Measurements from ENCODE around the gene RBM10.
"Not testable (repeated sequence)": the region's sequence is repeated elsewhere in the genome, so short reads cannot be mapped to it uniquely, and the experiment has no call there.

RBM10 gene, protein sequence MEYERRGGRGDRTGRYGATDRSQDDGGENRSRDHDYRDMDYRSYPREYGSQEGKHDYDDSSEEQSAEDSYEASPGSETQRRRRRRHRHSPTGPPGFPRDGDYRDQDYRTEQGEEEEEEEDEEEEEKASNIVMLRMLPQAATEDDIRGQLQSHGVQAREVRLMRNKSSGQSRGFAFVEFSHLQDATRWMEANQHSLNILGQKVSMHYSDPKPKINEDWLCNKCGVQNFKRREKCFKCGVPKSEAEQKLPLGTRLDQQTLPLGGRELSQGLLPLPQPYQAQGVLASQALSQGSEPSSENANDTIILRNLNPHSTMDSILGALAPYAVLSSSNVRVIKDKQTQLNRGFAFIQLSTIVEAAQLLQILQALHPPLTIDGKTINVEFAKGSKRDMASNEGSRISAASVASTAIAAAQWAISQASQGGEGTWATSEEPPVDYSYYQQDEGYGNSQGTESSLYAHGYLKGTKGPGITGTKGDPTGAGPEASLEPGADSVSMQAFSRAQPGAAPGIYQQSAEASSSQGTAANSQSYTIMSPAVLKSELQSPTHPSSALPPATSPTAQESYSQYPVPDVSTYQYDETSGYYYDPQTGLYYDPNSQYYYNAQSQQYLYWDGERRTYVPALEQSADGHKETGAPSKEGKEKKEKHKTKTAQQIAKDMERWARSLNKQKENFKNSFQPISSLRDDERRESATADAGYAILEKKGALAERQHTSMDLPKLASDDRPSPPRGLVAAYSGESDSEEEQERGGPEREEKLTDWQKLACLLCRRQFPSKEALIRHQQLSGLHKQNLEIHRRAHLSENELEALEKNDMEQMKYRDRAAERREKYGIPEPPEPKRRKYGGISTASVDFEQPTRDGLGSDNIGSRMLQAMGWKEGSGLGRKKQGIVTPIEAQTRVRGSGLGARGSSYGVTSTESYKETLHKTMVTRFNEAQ
- 68.8 to 90.2 (median 73.3) reads per million in 4 donors for total RNA-seq

DNA sequence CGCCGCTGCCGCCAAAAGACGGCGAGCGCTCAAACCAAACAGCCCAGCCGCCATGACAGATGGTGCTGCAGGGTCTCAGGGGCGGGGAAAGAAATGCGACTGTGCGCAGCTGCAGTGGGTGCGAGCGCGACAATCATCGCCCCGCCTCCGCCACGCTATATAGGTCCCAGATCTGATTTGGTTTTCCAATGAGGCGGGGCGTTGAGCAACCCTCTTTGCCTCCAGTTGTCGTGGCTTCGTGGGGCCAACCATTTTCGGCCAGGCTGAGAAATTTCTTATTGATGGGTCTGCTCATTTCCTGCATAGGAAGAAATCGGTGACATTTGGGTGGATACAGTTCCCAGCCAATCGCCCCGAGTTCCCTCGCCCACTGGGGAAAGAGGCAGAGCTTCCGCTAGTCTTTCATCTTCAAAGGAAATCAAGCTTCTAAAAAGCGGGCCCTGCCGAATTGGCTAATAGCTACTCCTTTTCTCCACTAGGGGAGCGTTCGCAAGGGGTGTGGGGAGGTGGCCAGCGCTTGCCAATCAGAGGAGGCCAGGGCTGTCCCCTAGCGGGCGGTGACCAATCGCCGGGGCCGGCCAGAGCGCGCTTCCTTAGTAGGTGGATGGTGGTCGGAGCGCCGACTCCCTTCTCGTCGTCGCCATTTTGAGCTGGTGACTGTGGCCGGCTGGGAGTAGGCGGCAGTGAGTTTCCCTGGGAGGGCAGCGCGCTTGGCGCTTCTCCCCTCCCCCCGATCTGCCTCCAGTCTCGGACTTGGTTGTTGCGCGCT, at the start of gene RBM10, which contains the start of gene NDUFB11:
Gene RBM10 (plus strand): TSS at position 596 of the 769 bp plus-strand sequence. CDS start 2,261 bp downstream, outside the sequence.
Gene NDUFB11 (minus strand): TSS at position 77 of the 769 bp plus-strand sequence. CDS start 23 bp downstream, at position 54.
- DNase-seq = peak; percentile 79 to 94 (median 85)

DNA sequence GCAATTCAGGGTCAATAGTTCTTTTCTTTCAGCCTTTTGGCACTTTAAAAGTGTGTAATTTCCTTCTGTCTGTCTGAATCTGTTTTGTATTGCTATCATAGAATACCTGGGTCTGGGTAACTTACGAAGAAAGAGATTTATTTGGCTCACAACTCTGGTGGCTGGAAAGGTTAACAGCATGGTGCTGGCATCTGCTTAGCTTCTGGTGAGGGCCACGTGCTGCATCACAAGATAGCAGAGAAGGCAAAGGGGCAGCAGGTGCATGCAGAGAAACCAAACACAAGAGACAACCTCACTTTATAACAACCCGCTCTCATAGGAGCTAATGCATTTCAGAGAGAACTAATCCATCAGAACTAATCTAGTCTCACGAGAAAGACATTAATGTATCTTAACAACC, 48.0 kb upstream of the RBM10 start:
- DNase-seq = no peak

DNA sequence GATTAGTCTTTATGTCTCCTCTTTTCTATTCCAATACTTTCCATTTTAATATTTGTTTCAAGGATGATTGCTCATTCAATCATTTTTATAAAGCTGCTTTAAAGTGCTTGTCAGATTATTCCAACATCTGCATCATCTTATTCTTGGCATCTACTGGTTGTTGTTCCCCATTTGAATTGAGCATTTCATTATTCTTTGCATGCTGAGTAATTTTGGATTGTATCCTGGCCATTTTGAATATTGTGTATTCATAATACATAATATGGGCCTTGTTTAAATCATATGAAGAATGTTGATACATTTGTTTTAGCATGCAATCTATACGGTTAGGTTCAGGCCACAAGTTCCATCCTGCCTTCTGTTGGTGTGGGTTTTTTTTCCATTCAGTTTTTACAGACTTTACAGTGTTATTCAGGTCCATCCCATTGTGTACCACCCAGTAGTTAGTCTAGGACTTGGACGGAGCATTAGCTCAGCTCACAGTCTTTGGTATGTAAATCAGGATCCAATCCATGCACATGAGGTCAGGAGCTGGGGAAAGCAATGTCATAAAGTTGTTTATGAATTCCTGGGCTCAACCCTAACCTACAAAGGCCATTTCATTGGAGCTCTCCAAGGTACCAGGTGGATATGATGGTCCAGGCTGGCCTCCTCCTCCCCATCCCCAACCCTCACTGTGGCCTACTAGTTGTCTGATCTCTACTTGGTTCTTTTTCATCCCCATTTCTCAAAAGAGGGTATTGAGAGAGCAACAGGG, 46.5 kb upstream of the RBM10 start:
- no peak for DNase-seq

DNA sequence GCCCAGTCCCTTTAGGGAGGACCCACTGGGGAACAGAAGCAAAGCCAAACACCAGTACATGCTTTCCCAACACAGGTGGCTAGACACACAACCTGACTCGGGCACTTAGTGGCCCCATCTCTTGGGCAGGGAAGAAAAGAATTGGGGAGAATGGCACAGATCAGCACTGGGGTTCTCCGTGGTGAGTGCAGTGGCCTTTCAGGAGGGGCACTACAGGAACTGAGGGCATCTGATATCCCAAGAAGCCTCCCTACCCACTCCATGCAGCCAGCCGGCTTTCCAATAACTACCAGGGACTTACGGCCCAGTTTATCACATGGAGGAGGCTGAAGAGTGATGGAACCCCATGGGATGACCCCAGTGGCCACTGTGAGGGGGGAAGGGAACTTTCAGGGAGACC, 43.8 kb upstream of the RBM10 start:
- no peak for DNase-seq

DNA sequence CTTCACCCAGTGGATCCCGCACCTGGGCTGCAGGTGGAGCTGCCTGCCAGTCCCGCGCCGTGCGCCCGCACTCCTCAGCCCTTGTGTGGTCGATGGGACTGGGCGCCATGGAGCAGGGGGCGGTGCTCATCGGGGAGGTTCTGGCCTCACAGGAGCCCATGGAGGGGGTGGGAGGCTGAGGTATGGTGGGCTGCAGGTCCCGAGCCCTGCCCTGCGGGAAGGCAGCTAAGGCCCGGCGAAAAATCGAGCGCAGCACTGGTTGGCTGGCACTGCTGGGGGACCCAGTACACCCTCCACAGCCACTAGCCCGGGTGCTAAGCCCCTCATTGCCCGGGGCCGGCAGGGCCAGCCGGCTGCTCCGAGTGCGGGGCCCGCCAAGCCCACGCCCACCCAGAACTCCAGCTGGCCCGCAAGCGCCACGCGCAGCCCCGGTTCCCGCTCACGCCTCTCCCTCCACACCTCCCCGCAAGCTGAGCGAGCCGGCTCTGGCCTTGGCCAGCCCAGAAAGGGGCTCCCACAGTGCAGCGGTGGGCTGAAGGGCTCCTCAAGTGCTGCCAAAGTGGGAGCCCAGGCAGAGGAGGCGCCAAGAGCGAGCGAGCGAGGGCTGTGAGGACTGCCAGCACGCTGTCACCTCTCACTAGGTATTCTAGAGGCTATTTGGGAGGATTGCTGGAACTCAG, 33.9 kb upstream of the RBM10 start:
- DNase-seq = not testable (repeated sequence)

DNA sequence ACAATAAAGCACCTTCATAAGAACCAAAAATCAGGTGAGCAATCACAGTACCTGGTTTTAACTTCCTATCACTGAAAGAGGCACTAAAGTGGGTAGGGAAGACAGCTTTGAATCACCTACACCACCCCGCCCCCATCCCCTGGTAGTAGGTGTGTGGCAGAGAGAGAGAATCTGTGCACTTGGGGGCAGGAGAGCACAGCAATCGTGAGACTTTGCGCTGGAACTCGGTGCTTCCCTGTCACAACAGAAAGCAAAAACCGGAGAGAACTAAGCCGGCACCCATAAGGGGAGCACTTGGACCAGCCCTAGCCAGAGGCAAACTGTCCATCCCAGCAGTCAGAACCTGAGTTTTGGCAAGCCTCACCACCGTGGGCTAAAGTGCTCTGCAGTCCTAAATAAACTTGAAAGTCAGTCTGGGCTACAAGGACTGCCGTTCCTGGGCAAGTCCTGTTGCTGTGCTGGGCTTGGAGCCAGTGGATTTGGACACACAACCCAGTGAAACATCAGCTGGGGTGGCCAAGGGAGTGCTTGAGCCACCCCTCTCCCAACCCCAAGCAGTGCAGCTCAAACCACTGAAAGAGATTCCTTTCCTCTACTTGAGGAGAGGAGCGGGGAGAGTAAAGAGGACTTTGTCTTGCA, 32.6 kb upstream of the RBM10 start:
- no peak for DNase-seq

DNA sequence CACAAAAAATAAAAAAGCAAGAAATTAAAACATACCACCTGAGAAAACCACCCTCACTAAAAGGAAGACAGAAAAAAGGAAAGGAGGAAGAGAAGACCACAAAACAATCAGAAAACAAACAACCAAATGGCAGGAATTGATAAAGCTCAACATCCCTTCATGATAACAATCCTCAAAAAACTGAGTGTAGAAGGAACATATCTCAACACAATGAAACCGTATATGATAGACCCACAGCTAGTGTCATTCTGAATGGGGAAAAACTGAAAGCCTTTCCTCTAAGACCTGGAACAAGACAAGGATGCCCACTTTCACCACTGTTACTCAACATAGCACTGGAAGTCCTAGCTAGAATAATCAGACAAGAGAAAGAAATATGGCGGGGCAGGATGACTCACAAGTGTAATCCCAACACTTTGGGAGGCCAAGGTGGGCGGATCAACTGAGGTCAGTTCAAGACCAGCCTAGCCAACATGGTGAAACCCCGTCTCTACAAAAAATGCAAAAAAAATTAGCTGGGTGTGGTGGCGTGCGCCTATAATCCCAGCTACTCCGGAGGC, 28.4 kb upstream of the RBM10 start:
- not testable (repeated sequence) for DNase-seq

DNA sequence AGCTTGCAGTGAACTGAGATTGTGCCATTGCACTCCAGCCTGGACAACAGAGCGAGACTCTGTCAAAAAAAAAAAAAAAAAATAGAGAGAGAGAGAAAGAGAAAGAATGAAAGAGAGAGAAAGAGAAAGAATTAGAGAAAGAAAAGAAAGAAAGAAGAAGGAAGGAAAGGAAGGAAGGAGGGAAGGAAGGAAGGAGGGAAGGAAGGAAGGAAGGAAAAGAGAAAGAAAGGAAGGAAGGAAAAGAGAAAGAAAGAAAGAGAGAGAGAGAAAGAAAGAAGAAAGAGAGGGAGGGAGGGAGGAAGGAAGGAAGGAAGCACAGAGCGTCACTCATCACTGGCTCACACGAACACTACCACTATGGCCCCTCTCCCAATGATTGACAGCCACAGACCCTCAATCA, 20.6 kb upstream of the RBM10 start:
- not testable (repeated sequence) for DNase-seq

DNA sequence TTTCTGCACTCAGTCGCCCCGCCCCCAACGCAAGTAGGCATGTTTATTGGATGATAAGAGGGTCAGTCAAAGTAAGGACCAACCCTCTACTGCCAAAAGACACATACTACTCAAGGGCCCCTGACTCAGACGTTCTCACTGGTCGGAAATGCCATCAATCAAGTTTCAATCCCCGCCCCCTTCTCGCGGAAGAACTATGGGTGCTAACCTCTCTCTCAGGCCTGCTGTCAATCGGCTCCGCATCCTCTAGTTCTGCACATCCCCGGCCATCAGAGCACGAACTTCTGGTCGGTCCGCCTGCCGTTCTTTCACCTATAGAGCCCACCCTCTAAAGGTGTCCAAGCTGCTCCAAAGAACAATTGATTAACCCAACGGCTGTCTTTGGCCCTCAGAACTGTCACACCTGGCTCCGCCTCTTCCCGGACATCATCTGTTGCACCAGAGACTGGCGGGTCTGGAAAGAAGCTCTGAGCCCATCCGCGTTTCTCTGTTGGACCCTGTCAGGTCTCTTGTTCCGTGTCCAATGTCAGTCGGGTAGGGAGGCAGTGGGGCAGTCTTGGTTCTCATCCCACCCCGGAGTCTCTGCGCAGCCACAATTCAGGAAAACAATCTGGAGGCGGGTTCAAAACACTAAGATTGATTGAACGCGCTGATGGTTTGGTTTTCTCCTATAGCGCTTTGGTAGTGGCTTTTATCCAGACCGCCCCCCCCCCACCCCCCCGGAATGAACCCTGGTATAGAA, 15.7 kb upstream of the RBM10 start:
- peak; percentile 66 to 94 (median 74) for DNase-seq

DNA sequence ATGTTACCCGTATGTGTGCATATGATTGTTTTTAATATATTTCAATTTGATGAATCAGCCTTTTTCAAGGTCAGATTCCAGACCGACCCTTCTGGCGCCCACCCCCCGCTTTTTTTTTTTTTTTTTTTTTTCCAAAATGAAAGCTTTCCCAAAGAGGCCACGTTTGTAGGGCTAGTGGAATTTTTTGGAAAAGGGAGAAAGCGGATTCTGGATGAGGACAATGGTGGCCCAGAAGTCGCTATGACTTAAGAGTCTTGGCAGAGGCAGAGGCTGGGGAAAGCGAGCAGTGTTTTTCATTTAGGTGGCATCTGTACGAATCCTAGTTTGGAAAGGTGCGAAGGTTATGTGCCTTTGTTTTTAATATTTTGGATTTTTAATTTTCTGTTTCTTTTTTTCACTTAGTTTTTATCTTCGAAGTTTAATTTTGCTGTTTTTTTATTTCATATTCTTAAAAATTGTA, 15.1 kb upstream of the RBM10 start:
- no peak for DNase-seq

DNA sequence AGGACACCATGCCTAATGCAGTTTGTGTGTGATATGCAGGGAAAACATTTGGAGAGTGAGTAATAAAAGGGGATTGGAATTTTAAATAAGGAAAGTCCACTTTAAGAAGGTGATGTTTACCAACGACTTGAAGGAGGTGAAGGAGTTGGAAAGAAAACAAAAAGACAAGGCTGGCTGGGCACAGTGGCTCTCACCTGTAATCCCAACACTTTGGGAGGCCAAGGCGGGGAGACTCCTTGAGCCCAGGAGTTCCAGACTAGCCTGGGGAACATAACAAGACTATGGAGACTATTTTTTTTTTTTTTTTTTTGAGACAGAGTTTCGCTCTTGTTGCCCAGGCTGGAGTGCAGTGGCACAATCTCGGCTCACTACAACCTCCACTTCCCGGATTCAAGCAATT, 11.5 kb upstream of the RBM10 start:
- no peak for DNase-seq

DNA sequence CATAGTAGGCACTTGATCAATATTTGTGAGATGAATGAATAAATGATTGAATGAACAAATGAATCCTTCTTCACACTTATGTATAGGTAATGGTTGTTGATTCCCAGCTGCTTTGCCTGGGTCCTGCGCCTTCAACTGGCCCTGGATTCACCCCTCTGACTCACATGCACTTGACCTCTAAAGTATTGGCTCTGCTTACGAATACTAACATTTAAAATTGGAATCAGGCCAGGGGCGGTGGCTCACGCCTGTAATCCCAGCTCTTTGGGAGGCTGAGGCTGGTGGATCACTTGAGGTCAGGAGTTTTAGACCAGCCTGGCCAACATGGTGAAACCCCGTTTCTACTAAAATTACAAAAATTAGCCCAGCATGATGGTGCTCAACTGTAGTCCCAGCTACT, 9.4 kb upstream of the RBM10 start:
- DNase-seq = not testable (repeated sequence)

DNA sequence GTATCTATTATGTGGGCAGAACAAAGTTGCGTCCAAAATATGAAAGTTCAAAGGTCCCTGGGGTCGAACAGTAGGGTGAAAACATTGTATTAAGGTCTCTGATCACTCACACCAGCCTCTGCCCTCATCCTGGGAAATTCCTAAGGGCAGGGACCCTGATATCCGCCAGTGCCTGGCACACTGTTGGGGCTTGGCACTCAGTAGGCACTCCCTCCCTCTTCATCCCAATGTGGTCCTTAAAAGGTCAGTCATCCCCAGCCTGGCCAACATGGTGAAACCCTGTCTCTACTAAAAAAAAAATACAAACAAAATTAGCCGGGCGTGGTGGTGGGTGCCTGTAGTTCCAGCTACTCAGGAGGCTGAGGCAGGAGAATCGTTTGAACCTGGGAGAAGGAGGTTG, 6.8 kb upstream of the RBM10 start:
- DNase-seq = no peak

DNA sequence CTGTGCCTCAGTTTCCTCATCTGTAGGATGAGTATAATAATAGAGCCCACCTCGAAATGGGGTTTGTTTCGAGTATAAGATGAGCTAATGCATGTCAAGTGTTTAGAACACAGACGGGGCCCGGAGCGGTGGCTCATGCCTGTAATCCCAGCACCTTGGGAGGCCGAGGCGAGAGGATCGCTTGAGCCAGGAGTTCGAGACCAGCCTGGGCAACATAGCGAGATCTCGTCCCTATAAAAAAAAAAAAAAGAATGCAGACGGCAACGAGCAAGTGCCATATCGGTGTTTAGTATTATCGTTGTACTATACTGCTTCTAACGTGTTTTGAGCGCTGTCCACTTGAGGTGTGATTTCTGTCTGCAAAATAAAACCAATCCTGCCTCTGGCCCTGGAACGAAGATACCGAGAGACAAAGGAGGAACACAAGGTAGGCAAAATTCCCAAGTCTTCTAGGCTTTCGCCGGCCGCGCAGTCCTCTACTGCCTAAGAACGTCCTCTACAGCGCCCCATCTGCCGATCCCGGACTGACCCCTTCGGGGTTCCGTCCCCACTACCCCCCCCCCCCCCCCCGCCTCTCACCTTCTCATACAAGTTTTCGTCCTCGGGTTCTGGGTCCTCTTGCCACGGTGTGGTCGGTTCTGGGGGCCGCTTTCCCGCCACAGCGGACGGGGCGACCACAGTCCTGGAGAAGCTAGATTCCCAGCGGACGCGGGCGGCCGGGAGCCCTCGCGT, 961 bp upstream of the RBM10 start:
- DNase-seq = peak in 3 of 5 donors; percentile 9 to 31 (median 27)

DNA sequence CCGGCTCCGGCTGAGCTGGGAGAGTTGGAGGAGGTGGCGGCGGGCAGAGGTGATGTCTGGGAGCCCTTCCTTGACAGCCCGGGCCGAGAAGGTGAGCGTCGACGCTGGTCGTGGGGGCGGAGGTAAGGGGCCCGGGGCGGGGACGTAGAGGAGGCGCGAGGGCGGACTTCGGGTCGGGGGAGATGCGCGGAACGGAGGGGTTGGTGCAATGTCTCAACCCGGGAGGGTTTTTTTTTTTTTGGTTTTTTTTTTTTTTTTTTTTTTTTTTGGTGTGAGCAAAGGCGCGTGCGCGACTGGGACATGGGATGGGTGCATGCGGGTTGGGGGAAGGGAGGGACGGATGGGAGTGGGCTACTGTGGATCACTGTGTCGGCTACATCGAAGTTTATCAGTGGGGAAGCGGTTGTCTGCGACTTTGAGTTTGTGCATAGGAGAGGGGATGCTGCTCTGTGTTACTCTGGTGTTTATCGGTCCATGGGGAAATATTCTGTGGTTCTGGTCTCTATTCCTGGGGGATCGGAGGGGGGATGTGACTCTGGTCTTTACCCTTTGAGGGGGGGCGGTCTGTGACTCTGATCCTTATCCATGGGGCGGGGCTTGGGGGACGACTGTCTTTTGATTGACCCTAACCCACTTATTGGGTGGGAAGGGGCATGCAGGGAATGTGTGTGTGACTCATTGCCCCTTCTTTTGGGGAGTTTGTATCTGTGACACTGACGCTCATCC, 537 bp downstream of the RBM10 start:
- DNase-seq = no peak

DNA sequence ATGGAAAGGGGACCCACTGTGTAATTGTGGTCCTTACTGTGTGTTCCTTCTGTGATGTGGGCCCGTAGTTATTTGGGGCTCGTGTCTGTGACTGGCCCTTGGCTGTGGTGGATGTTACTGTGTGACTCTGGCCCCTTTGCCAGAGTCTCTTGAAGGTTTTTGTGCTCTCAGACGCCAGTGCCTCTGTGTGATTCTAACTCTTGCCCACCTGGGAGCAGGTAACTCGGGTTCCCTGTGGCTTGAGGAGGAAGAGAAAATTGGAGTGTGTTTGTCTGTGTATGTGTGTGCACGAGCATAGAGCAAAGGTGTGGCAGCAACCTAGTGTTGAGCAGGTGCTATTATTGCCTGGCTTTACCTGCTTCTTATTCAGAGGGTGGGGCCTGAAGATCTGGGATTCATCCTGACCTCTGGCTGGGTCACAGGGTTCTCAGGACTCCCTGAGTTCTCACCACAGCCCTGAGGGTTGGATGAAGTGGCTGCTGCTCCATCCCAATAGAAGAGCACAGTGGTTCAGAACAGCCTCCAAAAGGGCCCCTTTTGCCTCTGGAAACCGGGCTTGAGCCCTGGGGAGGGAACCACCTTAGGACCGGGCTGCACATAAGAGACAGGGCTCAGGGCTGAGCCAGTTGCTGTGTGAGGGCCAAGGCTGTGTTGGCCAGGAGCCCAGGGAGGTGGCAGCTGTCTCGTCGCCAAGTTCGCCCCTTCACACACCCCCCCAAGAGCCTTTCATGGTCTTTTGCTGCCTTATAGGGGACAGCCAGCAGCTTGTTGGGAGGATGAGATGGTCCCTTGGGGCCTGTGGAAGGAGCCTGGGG, 1.3 kb downstream of the RBM10 start:
- DNase-seq = no peak

All from T-helper 1 cell (primary cell).